ENCODE data around the gene IL21R.

Gene IL21R

DNA sequence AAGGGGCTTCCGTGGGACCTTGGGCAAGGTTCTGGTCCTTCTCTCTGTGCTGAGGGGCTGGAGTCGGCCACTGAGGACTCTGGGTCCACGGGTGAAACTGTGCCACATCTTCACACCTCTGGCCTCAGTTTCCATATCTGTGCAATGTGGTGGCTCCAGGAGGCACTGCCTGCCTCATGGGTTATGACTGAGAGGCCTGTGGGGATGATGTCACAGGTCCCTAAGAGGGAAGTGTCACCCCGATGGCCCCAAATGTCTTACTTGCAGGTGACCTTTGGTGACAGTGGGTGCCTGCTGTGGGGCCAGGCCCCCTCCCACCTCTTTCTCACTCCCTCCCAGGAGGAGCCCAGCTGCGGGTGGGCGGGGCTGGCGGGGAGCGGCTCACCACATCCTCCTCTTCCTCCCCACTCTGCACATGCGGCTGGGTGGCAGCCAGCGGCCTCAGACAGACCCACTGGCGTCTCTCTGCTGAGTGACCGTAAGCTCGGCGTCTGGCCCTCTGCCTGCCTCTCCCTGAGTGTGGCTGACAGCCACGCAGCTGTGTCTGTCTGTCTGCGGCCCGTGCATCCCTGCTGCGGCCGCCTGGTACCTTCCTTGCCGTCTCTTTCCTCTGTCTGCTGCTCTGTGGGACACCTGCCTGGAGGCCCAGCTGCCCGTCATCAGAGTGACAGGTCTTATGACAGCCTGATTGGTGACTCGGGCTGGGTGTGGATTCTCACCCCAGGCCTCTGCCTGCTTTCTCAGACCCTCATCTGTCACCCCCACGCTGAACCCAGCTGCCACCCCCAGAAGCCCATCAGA lies at the start of gene IL21R:
Gene IL21R, plus strand, starts transcription at position 407 of the 801 bp plus-strand sequence. CDS start 27,898 bp downstream, outside the sequence.
- DNase-seq (ENCODE audit: low read depth, low spot score) = peak; percentile 66

DNA sequence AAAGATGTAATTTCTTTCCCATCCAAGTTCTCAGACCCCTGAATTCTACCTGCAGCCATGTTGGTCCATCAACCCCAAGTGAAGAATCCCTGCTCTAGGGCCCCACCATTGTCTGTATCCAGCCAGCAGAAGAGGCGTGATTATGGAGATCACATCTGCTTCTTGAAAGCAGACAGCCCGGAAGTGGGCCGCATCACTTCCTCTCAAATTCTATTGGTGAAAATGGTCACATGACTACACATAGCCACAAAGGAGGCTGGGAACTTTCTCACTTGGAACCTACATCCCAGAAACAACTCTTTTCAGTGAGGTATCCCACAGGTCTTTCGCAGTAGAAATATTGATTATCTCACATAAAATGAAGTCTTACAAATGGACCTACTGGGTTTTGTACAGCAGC lies 48.1 kb upstream of the IL21R start:
- no peak for DNase-seq (ENCODE audit: low read depth, low spot score)

DNA sequence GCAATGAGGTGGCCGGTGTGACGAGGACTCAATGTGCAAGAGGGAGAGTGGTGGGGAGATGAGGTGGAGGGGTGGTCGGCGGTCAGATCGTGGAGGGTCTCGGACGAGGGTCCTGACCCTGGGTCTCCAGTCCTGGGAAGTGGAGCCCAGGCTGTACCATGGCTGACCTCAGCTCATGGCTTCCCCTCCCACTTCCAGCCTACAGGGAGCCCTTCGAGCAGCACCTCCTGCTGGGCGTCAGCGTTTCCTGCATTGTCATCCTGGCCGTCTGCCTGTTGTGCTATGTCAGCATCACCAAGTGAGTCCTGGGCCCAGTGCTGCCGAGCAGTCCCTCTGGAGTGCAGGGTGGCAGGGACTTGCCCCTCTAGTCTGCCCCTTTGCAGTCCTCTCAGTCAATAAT lies 46.4 kb upstream of the IL21R start:
- DNase-seq (ENCODE audit: low read depth, low spot score) = no peak

DNA sequence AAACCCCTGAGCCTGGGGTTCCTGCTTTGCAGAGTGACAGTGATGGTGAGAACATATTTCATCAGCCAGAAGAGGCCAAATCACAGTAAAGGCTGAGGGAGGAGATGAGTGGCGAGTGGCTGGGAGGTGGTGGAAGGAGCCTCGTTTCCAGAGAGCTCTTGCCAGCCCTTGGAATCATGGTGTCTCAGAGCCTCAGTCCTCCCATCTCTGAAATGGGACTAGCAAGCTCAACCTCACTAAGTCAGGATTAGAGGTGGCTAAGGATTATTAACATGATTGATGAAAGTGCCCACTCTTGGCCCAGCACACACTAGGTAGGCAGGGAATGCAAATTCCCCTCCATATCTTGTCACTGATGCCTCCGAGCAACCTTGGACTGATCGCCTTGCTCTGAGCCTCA lies 45.2 kb upstream of the IL21R start:
- DNase-seq (ENCODE audit: low read depth, low spot score) = no peak

DNA sequence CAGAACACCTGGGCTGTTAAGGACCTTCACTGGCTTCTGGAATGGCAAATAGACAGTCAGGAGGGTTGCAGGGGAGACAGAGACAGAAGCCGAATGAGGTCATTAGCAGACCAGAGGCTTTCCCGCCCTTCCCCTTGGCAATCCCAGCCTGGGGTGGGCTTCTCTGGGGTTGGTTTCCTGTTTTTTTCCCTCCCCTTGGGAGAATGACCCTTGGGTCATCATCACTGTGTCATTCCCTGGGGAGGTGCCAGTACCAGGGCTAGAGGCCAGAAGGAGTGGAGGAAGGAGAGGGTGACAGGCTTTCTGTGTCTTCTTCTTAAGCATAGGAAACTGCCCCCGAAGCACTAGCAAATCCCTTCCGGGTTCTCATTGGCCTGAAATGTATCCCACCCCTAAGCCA lies 42.9 kb upstream of the IL21R start:
- DNase-seq (ENCODE audit: low read depth, low spot score) = no peak

DNA sequence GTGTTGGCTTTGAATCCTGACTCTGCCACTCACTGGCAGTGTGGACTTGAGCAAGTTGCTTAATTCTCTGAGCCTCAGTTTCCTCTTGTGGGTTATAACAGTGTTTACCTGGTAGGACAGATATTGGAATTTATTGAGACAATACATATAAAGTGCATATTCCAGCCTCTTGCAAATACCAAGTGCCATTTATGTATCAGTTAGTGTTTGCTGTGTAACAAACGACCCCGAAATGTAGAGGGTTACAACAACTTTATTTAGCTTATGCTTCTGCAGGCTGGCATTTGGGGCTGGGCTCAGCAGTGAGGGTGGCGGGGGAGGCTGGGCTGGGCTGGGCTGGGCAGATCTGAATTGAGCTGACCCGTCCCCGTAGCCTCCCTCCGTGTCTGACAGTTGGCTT lies 42.4 kb upstream of the IL21R start:
- DNase-seq (ENCODE audit: low read depth, low spot score) = no peak

DNA sequence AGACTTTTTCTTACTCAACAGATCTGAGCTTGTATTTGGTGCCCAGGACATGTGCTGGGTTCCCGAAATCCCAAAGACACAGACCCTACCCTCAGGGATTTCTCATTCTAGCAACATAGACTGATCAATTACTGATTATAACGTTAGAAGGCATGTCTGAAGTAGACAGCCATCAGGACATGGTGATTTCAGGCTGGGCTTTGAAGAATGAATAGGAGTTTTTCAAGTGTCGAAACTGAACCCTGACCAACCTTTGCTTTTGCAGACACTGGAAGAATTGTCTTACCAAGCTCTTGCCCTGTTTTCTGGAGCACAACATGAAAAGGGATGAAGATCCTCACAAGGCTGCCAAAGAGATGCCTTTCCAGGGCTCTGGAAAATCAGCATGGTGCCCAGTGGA lies 40.0 kb upstream of the IL21R start:
- DNase-seq (ENCODE audit: low read depth, low spot score) = no peak

DNA sequence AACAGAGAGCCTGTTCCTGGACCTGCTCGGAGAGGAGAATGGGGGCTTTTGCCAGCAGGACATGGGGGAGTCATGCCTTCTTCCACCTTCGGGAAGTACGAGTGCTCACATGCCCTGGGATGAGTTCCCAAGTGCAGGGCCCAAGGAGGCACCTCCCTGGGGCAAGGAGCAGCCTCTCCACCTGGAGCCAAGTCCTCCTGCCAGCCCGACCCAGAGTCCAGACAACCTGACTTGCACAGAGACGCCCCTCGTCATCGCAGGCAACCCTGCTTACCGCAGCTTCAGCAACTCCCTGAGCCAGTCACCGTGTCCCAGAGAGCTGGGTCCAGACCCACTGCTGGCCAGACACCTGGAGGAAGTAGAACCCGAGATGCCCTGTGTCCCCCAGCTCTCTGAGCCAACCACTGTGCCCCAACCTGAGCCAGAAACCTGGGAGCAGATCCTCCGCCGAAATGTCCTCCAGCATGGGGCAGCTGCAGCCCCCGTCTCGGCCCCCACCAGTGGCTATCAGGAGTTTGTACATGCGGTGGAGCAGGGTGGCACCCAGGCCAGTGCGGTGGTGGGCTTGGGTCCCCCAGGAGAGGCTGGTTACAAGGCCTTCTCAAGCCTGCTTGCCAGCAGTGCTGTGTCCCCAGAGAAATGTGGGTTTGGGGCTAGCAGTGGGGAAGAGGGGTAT lies 39.3 kb upstream of the IL21R start:
- DNase-seq (ENCODE audit: low read depth, low spot score) = no peak

DNA sequence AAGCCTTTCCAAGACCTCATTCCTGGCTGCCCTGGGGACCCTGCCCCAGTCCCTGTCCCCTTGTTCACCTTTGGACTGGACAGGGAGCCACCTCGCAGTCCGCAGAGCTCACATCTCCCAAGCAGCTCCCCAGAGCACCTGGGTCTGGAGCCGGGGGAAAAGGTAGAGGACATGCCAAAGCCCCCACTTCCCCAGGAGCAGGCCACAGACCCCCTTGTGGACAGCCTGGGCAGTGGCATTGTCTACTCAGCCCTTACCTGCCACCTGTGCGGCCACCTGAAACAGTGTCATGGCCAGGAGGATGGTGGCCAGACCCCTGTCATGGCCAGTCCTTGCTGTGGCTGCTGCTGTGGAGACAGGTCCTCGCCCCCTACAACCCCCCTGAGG lies 38.7 kb upstream of the IL21R start:
- no peak for DNase-seq (ENCODE audit: low read depth, low spot score)

DNA sequence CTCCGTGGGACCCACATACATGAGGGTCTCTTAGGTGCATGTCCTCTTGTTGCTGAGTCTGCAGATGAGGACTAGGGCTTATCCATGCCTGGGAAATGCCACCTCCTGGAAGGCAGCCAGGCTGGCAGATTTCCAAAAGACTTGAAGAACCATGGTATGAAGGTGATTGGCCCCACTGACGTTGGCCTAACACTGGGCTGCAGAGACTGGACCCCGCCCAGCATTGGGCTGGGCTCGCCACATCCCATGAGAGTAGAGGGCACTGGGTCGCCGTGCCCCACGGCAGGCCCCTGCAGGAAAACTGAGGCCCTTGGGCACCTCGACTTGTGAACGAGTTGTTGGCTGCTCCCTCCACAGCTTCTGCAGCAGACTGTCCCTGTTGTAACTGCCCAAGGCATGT lies 38.2 kb upstream of the IL21R start:
- no peak for DNase-seq (ENCODE audit: low read depth, low spot score)

DNA sequence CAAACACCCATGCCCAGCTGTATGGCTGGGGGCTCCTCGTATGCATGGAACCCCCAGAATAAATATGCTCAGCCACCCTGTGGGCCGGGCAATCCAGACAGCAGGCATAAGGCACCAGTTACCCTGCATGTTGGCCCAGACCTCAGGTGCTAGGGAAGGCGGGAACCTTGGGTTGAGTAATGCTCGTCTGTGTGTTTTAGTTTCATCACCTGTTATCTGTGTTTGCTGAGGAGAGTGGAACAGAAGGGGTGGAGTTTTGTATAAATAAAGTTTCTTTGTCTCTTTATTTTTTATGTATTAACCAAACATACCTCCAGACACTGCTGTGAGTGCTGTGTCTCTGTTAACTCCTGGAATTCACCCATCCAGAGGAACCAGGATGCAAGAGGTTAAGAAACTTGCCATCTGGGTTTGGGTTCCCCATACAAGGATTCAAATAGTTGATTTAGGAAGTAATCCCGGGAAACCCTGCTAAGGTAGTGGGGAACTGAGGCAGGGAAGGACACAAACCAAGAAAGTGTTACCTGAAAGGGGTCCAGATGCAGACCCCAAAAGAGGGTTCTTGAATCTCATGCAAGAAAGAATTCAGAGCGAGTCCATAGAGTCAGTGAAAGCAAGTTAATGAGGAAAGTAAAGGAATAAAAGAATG lies 37.4 kb upstream of the IL21R start:
- DNase-seq (ENCODE audit: low read depth, low spot score) = no peak

DNA sequence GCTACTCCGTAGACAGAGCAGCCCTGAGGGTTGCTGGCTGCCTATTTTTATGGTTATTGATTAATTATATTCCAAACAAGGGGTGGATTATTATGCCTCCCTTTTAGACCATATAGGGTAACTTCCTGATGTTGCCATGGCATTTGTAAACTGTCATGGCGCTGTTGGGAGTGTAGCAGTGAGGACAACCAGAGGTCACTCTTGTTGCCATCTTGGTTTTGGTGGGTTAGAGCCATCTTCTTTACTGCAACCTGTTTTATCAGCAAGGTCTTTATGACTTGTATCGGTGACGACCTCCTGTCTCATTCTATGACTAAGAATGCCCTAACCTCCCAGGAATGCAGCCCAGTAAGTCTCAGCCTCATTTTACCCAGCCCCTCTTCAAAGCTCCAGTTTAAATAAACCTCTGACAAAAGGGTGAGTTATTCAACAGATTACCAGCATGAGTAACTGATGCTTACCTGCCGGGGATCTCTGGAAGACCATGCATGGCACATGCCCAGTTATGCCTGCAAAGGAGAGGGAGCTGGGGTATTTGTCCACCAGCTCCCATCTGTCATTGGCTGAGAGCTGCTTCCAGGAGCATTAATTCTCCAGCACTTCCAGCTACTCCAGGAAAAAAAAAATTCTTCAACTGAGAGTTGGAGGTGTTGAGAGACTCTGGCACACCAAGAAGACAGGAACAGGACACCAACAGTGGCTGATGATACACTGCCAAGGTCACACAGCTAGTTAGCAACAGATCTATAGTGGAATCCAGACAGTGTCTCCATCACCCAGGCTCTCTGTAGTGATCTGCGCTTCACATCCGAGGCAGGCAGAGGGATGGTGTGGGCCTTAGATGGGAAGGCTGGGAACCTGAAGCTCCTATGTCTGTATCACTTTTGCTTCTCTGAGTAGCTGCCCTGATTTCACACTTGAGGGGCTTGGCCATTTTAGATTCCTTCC lies 36.6 kb upstream of the IL21R start:
- DNase-seq (ENCODE audit: low read depth, low spot score) = no peak

DNA sequence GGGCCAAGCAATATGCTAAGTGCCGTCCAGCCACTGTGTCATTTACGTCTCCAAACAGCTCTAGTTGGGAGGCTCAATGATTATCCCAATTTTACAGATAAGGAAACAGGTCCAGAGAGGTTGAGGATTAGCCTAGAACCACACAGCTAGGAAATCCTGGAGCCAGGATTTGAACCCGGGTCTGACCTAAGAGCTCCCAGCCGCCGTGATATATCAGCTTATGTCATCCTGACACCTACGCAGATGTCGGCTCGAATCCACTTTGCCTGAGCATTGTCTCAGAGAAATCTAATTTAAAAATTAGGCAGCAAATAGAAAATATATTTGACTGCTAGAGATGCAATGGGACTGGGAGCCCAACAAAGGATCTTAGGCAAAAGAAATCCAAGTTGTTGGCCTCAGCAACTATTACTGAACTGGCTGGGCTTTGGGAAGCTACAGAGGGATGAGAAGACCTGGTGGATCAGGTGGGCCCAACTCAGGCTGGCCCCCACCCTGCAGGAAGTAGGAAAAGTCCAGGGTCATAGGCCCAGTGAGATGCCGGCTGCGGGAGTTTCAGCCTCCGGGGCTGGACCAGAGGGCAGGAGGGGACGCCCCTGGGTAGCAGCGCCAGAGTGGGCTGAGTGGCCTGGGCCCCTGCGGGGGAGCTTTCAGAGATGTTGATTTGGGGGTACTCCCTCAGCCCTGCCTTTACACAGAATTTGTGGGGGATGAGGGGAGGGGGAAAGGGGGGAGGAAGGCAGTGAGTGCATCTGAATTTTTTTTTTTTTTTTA lies 35.1 kb upstream of the IL21R start:
- DNase-seq (ENCODE audit: low read depth, low spot score) = no peak

DNA sequence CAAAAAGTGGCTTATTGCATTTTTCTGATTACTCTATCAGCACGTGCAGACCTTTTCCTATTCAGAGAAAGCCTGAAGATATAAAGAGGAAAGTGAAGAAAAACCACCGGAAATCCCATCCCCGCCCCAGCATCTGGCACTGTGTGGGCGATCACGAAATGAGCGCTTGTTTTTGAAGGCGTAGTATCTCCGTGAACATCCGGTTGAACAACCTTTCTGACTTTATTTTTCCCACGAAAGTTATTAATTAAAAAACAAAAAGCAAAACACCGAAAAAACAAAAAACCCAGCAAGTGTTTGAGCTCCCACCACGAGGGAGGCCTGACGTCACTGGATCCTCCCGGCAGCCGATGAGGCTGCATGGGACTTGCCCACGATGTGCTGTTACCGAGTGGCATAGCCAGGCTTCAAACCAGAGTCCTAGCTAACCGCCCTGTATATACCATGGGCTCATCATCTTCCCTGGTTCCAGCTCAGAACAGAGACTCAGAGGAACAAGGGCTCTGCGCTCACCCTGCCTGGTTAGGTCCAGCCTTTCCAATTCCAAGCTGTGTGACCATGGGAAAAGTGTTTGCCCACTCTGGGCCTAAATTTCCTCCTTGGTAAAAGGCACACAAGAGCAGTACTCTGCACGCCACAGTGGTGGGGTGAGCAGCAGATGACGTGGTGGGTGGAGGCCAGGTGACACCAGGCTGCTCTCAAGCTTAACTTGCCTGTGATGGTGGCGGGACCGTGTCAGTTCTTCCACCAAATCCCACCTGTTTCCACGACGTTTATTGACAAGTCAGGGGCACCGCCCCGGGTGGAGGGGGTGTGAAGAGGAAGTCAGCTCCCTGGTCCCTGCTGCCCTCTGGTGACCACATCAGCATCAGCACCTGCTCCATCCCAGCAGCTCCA lies 34.3 kb upstream of the IL21R start:
- DNase-seq (ENCODE audit: low read depth, low spot score) = peak; percentile 70

DNA sequence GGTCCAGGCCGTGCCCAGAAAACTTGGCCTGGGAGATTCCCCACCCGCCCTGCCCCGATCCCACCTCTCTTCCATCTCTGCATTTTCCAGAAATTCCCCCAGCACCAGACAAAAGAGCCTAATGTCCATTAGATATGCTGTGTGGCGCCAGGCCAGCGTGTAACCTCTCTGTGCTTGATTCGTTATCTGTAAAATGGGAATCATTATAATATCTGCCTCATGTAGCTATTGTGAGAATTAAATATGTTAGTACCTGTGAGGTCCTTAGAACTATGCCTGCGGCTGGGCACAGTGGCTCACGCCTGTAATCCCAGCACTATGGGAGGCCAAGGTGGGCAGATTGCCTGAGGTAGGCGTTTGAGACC lies 33.6 kb upstream of the IL21R start:
- DNase-seq (ENCODE audit: low read depth, low spot score) = no peak

DNA sequence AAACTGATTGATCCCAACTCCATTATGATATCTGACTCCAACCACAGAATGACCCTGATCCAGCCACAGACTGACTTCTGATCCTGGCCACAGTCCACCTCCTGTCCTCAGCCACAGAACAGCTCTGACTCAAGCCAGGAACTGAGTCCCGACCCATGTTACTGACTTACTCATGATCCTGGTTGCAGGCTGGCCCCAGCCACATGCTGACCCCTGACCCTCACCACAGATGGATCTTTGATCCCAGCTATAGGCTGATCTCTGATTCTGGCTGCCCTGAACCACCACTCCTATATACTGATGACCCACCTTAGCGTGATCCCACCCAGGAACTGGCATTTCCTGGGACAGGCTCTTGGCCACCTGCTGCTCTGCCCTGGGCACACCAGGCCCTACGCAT lies 32.2 kb upstream of the IL21R start:
- DNase-seq (ENCODE audit: low read depth, low spot score) = no peak

DNA sequence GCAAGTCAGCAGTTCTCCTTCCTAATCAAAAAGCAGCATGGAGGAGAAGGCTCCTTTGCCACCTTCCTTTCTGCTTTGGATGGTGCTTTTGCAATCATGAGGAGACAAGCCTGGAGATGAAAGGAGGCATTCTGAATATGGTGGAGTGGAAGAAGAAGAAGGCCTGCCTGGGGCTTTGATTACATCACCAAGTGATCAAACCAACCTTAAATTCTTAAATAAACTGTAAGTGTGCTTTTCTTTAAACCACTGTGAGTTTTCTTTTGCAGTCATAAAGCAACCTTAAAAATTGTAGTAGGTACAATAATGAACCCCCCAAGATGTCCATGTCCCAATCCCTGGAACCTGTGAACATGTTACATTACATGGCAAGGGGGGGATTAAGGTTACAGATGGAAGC lies 31.7 kb upstream of the IL21R start:
- no peak for DNase-seq (ENCODE audit: low read depth, low spot score)

DNA sequence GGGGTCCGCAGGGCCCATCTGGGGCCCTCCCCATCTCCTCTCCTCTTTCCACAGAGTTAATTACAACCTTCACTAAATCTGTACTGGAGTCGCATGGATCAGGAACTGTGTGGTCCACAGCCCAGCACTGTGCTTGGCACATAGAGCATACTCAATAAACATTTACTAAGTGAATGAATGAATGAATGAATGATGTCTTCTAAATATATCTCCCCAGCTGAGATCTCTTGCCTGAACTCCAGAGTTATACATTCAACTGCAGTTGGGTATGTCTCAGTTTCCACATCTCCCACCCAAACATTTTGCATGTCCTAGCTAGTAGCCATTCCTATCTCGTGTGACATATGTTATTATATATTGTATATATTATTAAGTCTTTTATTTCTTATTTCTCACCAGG lies 28.7 kb upstream of the IL21R start:
- DNase-seq (ENCODE audit: low read depth, low spot score) = no peak

DNA sequence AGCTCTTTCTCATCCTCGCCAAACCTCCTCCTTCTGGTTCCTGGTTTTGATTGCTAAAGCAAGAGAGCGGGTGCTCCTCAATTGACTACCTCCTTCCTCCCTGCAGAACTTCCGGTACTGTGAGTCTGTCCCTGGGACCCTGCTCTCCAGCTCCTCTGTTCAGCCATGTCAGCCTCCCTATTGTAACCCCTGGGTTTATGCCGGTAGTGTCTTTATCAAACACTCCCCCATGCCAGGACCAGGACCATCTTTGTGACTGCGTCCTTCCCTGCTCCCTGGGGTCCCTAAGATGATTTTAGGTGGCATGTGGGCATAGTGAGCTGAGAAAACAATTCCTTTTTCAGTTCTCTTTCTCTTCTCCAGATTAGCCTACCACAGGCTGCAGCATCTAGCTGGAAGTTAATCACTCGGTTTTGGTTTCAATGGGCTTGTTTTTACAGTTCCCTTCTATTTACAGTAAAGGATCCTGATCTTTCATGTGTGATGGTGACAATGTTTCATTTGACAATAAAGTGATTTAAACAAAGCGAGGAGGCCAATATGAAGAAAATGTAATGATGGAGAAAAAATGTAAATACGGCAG lies 27.7 kb upstream of the IL21R start:
- DNase-seq (ENCODE audit: low read depth, low spot score) = no peak
